Tibial nerve (tissue), 4 donors: ENCODE results near the gene GNG7. TPM values are rescaled to one million over a fixed set of nuclear protein-coding genes. Genes with fewer than 3 reads are reported as not detected.

Experiments
- DNase-seq, 2 donors: peaks; one replicate each; pipeline ENCODE4 v3.0.0-alpha.2; 2019; ENCODE audit warnings: low spot score in 2 of 2
- H3K27ac ChIP-seq, 4 donors: fragments of 200-600 bp; sonication (generic) in 3 of 4; one replicate each; pipeline ENCODE4 v1.5.1; 2017 to 2019; ENCODE audit warnings: mild to moderate bottlenecking in 1 of 4
- H3K27me3 ChIP-seq, 2 donors: fragments of 200-600 bp; sonication (generic) in 1 of 2; one replicate each; pipeline versions ENCODE4 v1.5.1 to v1.6.0; 2017 to 2019
- H3K36me3 ChIP-seq, 3 donors: fragments of 200-600 bp; sonication (generic); one replicate each; pipeline ENCODE4 v1.5.1; 2018 to 2019
- H3K4me1 ChIP-seq, 4 donors: fragments of 200-600 bp; sonication (generic) in 3 of 4; one replicate each; pipeline ENCODE4 v1.5.1; 2017 to 2019
- H3K4me3 ChIP-seq, 4 donors: fragments of 200-600 bp; sonication (generic) in 3 of 4; one replicate each; pipeline ENCODE4 v1.5.1; 2017 to 2019; ENCODE audit warnings: mild to moderate bottlenecking in 1 of 4, moderate library complexity in 1 of 4
- H3K9me3 ChIP-seq, 4 donors: fragments of 200-600 bp; sonication (generic) in 3 of 4; one replicate each; pipeline ENCODE4 v1.5.1; 2017 to 2019
- CTCF ChIP-seq, 5 experiments: fragments of 200-600 bp in 3 of 5; fragments of 450-650 bp in 2 of 5; sonication (generic) in 3 of 5; IDR thresholded peaks; one replicate each; pipeline ENCODE4 v1.5.1; 2016 to 2019; ENCODE audit warnings: antibody characterized with exemption in 5 of 5, mild to moderate bottlenecking in 3 of 5, moderate library complexity in 2 of 5
- EP300 ChIP-seq, 2 donors: sonication (generic); formaldehyde crosslinking; IDR thresholded peaks; one replicate each; pipeline ENCODE4 v1.6.1; 2017; ENCODE audit warnings: antibody characterized with exemption in 2 of 2, mild to moderate bottlenecking in 1 of 2
- POLR2A ChIP-seq, 2 donors: fragments of 450-650 bp; IDR thresholded peaks; one replicate each; pipeline ENCODE4 v1.6.1; 2017; ENCODE audit warnings: antibody characterized with exemption in 2 of 2, mild to moderate bottlenecking in 2 of 2, moderate library complexity in 2 of 2
- WGBS, 2 donors: methylation state at CpG; one replicate each; pipeline ENCODE4 v1.1.5; 2018; 5-methylcytosine and 5-hydroxymethylcytosine counted together
- total RNA-seq, 4 donors: library from RNA; depleted of rRNA; stranded (reverse); fragments of >200 nt; gene quantifications; one replicate each; pipeline ENCODE4 v1.1.0, GENCODE V29; 2016

The GNG7 gene
- total RNA-seq, 4 donors from 2014 or later: 2.6 to 5.3 (median 3.5) TPM

- DNase-seq: no peak
- Histone ChIP-seq H3K9me3 (peaks cover 0 to 10% (median 0%) of the 10 kb centered on the region in 4 donors), H3K4me3 (no peak overlapping the region), H3K4me1 (peaks cover 0 to 19% (median 6%) of the 10 kb centered on the region in 4 donors), H3K27ac (peak overlapping the region in 3 of 4 donors; percentile 21 to 76 (median 46)), H3K27me3 (no peaks in the 10 kb centered on the region), H3K36me3 (no peaks in the 10 kb centered on the region)
- 43 to 57% methylated on average over 30 of the region's 30 CpGs for WGBS, 2 donors
- peak; percentile 25 to 53 for TF ChIP-seq EP300 (IDR thresholded peaks at IDR 0.05)
- no peak for TF ChIP-seq CTCF (IDR thresholded peaks at IDR 0.05)
These were observed 114.3 kb downstream of the GNG7 start for GRCh38 chr19:2588081-2588777.

- peaks cover 0 to 19% (median 6%) of the 10 kb centered on the region in 4 donors for H3K4me1 ChIP-seq
- H3K36me3 ChIP-seq: no peaks in the 10 kb centered on the region
- H3K27ac ChIP-seq: peak overlapping the region; percentile 14 to 76 (median 37)
- H3K27me3 ChIP-seq: no peaks in the 10 kb centered on the region
- no peak overlapping the region for H3K4me3 ChIP-seq
- TF ChIP-seq POLR2A (IDR thresholded peaks at IDR 0.05) (no peak), EP300 (IDR thresholded peaks at IDR 0.05) (no peak), CTCF (IDR thresholded peaks at IDR 0.05) (no peak)
- 65 to 69% methylated on average over 30 to 32 of the region's 32 CpGs for WGBS, 2 donors
- H3K9me3 ChIP-seq: peaks cover 0 to 16% (median 0%) of the 10 kb centered on the region in 4 donors
- DNase-seq: no peak
These were observed 115.3 kb downstream of the GNG7 start for GRCh38 chr19:2587001-2587719.

DNA sequence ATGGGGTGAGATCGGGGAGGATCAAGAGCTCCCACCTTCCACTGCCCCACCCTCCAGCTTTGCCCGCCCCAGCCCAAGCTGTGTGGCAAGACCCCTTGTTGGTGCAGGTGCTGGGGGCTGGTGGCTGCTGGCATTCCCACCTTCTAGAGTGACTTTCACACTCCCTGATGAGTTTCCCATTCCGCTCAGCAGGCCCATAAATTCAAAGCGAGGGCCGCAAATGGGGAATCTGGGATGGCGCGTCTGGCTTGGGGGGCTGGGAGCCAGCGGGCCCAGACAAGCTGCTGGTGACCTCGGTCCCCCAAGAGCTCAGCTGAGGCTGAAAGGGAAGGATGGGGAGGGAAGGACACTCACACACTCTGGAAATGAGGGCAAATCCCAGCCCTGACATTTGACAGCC lies 116.3 kb downstream of the GNG7 start:
- no peak for TF ChIP-seq EP300 (IDR thresholded peaks at IDR 0.05)
- TF ChIP-seq POLR2A (IDR thresholded peaks at IDR 0.05): no peak
- TF ChIP-seq CTCF (IDR thresholded peaks at IDR 0.05): no peak
- WGBS, 2 donors: 68 to 76% methylated on average over 9 of the region's 9 CpGs
- no peak for DNase-seq
- Histone ChIP-seq H3K4me3 (no peak overlapping the region), H3K27me3 (no peaks in the 10 kb centered on the region), H3K4me1 (peaks cover 0 to 19% (median 6%) of the 10 kb centered on the region in 4 donors), H3K36me3 (no peaks in the 10 kb centered on the region), H3K9me3 (peaks cover 0 to 16% (median 0%) of the 10 kb centered on the region in 4 donors), H3K27ac (no peak overlapping the region)

DNA sequence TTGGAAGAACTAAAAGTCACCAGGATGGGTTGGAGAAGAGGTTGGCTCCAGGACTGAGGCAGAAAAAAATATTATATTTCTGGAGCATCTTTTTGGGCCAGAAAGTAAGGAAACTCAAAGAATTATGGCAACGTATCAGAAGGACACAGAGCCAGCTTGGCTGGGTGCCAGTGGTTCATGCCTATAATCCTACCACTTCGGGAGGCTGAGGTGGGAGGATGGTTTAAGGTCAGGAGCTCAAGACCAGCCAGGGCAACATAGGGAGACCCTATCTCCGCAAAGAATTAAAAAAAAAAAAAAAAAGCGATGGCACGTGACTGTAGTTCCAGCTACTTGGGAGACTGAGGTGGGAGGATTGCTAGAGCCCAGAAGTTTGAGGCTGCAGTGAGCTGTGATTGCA lies 118.5 kb downstream of the GNG7 start:
- Histone ChIP-seq H3K4me1 (peaks cover 0 to 30% (median 13%) of the 10 kb centered on the region in 4 donors), H3K4me3 (no peak overlapping the region), H3K9me3 (peaks cover 0 to 16% (median 0%) of the 10 kb centered on the region in 4 donors), H3K27me3 (no peaks in the 10 kb centered on the region), H3K27ac (no peak overlapping the region), H3K36me3 (no peaks in the 10 kb centered on the region)
- TF ChIP-seq POLR2A (IDR thresholded peaks at IDR 0.05) (no peak), EP300 (IDR thresholded peaks at IDR 0.05) (no peak), CTCF (IDR thresholded peaks at IDR 0.05) (no peak)
- no peak for DNase-seq
- 73 to 81% methylated on average over 5 of the region's 5 CpGs for WGBS, 2 donors
